ENCODE data around the gene SPOP.
"Not testable (repeated sequence)": the region's sequence is repeated elsewhere in the genome, so short reads cannot be mapped to it uniquely, and the experiment has no call there.

SPOP gene

DNA sequence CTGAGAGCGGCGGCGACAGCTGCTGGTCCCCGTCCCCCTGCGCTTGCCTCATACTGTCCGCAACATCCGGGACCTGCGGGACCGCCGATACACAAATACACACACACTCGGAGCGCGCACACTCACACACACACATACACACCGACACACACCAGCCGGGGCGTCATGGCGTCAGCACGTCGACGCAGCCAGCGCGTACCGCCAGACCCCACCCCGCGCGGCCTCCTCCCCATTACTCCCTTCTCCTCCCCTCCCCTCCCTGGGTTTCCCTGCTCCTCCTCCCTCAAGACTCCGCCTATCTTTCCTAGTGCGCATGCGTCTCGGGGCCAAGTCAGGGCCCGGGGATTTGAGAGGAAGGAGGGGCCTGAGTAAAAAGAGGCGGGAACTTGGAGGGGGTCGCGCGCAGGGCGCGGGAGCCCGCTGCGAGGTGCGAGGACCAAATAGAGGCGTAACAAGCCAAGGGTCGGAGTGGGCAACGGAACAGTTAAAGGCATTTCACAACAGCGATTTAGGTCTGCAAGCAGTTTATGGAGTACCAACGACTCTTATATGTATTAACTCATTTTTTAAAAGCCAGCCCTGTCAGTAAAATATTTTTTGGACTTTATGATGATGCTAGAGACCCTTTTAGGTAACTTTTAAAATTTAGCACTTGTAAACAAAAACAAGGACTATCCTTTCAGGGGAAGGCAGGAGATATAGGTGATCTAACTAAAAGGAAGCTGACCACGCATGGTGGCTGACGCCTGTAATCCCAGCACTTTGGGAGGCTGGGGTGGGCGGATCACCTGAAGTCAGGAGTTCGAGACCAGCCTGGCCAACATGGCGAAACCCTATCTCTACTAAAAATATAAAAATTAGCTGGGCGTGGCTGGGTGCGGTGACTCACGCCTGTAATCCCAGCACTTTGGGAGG is at the start of gene SPOP:
SPOP (minus strand) TSS at position 165 of the 915 bp plus-strand sequence. CDS start 55,287 bp downstream, outside the sequence.
- DNase-seq (ENCODE audit: low read depth): peak; percentile 100

DNA sequence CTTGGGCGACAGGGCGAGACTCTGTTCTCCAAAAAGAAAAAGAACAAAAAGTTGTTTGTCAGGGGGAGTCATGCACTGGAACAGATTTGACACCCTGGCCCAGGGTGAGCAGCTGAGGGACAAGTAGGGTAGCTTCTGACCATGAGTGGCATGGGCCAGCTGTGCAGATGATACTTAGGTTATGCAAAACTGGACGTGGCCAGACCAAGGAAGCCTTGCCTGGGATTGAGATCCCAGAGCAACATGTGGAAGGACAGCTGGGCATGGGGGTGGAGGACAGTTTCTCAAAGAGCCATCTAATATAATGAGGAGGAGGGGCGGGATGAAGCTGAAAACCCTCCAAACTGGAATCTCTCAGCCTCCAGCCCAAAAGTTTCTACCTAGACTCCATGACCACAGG is 49.5 kb upstream of the SPOP start:
- DNase-seq (ENCODE audit: low read depth): no peak

DNA sequence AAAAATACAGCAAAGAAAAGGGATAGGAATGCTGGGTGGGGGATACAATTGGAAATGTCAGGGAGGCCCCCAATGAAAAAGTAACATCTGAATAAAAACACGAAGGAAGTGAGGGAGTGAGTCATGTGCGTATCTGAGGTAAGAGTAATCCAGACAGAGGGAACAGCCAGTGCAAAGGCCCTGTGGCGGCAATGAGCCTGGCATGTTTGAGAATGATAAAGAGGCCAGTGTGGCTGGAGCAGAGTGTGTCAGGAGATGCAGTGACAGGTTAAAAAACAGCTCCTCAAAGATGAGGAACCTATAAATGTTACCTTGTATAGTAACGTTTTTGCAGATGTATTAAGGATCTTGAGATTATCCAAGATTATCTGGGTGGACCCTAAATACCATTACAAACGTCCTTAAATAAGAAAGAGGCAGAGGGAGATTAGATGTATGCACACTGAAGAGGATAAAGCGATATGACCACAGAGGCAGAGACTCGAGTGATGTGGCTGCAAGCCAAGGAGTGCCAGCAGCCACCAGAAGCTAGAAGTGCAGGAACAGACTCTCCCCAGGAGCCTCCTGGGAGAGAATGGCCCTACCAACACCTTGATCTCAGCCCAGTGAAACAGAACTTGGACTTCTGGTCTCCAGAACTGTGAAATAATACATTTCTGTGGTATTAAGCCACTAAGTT is 47.7 kb upstream of the SPOP start:
- no peak for DNase-seq (ENCODE audit: low read depth)

DNA sequence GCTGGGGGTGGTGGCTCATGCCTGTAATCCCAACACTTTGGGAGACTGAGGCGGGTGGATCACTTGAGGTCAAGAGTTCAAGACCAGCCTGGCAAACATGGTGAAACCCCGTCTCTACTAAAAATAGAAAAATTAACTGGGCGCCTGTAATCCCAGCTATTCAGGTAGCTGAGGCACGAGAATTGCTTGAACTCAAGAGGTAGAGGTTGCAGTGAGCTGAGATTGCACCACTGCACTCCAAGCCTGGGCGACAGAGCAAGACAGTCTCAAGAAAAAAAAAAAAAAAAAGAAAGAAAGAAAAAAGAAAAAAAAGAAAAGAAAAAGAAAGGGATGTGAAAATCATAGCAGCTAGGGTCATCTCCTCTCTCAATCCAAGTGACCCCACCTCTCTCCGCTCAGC is 46.7 kb upstream of the SPOP start:
- not testable (repeated sequence) for DNase-seq (ENCODE audit: low read depth)

DNA sequence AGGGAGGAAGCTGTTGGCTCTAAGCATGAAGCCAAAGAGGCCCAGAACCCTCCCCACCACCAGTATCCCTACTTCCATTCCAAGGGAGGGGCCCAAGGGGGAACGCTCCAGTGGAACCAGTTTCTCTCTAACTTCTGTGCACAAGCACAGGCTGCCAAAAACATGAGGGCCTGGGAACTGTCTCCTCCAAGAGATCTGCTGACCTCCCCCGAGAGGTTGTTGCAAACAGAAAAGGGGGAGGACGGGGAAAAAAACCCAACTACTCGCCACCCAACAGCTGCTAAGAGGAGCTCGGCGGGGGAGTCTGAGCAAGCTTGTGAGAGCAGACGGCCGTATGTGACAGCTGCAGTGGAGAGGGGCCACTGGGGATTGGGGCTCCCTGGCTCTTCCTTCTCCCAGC is 45.5 kb upstream of the SPOP start:
- no peak for DNase-seq (ENCODE audit: low read depth)

DNA sequence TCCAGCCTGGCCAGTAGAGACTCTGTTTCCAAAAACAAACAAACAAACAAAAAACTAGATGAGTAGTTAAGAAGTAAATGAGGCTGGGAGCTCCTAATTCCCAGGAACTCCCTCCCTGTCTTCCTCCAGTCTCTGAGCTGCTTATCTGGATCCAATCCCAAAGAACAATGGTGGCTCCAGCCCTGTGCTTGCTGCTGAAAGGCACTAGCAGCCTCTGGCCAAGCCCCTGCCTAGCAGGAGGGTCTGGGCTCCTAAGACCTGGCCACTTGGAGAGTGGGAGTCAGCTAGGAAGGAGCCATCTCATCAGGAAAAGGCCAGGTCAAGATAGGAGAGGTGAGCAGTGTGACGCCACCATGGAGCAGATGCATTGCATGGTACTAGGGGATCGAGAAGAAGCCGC is 44.2 kb upstream of the SPOP start:
- DNase-seq (ENCODE audit: low read depth): no peak

DNA sequence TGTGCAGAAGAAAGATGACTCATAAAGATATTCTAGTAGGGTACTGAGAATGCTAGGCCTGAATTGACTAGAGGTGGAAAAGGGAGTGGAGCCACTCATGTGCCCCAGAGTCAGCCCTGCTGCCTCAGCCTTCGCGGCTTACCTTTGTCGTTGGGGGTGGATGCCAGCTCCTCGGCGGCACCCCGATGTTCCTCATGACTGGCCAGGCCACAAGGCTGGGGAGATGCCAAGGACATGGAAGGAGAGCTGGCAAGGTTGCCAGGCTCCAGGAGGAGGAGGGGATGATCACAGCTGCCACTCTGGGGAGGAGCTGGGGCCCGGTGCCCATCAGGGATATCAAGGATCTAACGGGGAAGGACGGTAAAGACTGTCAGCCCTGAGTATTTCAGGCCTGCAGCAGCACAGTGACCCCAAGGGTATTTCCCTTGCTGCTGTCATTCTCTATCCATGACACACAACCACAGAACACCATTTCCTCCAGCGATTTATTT is 39.5 kb upstream of the SPOP start:
- no peak for DNase-seq (ENCODE audit: low read depth)

DNA sequence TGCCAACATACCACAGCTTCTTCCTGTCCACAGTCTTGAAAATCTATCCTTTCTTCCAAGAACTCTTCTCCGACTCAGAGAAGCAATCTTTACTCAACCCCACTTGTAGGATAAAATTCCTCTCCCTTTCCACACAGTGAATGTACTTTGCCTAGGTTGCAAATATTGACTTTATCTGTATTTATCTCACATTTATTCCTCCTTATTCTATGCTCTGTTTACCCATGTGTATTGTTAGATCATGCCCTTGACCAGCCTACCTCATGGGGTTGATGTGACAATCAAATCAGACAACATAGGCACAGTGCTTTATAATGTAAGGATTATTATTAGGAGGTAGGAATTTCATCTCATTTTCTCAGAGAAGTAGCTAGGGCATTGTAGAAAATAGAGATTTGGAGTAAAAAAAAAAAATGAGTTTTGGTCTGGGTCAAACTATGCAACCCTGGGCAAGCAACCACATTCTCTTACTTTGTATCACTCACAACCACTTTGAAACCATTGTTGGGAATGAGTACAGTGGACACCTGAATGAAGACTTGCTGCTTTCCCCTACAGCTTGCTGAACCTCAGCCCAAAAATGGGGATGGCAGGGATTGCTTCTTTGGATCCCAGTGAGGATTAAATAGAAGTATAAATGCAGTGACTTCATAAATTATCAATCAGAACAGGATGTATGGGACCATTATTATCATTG is 38.9 kb upstream of the SPOP start:
- no peak for DNase-seq (ENCODE audit: low read depth)

DNA sequence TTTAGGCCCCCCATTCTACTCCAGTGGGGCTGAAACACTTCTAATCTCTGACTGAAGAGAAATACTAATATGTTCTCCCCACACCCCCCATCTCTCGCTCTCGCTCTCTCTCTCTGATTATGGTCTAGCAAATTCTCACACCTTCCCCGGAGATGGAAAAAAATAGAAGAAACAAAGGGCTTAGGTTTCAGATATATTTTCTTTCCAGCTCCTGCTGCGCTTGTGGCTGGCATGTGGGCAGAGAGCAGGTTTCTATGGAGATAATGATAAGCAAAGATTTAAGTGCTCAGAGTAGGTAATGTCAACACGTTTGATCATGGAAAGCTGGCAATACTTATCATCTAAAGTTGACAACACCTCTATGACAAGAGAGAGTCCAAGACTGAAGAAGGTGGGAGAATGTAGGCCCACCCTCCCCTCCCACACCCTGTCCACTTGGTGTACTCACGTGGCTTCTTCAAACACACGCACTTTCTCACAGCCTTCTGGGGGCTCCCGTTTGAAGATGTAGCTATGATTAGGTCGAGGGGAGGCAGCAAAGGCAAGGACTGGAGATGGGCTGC is 37.9 kb upstream of the SPOP start:
- DNase-seq (ENCODE audit: low read depth): no peak

DNA sequence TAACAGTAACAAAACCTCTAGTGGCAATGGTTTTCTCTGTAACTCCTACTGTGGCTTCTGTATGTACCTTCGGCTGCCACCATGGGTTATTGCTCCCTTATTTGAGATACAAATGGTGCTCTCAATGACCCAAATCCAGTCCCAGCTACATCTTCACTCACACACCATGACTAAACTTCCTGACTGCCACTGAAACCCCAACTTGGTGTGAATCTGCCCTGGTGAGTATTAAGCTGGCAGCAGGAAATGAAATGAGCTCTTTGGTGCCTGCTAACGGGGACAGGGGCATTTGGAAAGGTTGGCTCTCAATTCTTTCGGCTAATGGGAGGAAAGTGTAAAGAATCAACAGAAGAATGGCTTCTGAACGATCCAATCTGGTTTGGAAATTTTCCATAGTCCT is 37.3 kb upstream of the SPOP start:
- DNase-seq (ENCODE audit: low read depth): no peak

DNA sequence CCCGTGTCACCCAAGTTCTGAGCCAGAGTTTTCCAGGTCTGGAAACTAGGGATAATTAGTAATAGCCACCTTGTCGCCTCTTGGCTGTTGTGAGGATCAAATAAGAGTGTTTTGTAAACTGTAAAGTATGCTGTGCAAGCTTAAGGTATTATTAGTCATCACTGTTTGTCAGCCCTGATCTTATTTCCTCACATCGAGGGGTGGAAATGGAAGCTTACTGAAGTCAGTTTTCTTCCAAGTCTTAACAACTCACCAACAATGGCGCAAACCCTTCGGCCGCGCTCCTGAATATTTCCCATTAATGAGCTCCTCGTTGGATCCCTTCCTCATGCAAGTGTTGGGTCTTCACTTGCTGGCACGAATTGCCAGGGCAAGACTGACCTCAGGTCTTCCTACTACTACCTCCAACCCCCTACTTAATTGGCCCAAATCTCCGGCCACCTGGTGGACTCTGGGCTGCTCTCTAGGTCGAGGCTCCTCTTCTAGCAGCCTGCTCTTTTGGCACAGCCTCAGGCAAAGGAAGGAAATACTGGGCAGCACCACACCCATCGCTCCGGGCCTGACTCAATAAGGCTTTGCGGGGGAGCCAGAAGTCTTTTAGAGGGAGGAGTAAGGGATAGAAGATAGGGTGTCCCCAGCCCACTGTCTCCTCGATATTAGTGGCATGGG is 30.8 kb upstream of the SPOP start:
- DNase-seq (ENCODE audit: low read depth): no peak

DNA sequence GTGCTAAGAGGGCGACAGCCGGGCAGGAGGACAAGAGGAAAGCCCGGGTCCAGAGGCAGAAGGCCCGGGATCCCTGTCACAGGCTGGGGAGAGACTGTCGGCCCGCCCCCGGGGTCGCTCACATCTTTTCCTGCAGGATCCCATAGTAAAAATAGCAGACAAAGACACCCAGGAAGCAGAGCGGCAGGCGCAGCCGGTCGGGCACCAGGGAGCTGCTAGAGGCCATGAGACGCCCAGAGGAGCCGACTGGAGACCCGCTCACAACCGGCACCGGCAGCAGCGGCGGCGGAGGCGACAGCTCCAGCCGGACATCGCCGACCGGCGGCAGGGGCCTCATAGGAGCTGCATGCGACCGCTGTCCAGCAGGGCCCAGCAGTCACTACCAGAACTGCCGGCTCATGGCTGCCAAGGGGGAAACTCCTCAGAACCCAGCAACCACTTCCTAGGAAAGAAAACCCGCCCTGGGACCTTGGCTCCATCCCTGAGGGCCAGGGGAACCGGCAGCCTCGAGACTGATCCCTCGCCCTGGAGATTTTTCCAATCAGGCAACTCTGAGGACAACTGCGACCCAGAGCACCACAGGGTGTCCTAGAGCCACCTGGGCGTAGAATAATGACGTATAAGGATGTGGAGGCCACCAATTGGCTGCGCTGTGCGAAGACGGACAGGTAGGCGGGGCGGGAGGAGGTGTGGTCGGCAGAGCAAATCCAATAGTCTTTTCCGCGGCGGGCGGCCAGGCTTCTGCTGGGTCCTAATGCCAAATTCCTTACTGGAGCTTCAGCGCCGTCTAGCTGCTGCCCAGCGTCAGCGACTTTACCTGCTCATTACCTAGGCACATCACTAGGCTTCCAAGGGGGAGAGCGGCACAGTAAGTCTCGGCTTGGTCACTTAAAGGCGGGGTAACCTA is 30.0 kb upstream of the SPOP start, which contains the start of gene SLC35B1:
SLC35B1 (minus strand) TSS at position 357 of the 907 bp plus-strand sequence; CDS start at position 226, 131 bp downstream.
- peak; percentile 99 for DNase-seq (ENCODE audit: low read depth)

DNA sequence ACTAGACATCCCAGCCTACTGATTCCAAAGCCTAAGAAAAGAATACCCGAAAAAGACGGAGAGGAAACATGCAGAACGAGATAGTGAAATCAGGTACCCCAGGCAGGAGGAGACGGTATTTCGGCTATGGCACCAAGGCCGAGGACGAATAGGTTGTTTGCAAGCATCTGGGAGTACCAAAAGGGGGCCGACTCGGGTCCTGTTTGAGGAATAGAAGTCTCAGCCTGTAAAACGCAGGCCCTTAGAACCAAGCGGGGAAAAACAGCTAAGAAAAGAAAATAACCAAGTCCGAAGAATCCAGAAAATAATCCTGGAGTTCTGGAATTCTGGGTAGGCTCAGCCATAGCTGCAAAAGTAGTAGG is 29.3 kb upstream of the SPOP start:
- DNase-seq (ENCODE audit: low read depth): no peak

DNA sequence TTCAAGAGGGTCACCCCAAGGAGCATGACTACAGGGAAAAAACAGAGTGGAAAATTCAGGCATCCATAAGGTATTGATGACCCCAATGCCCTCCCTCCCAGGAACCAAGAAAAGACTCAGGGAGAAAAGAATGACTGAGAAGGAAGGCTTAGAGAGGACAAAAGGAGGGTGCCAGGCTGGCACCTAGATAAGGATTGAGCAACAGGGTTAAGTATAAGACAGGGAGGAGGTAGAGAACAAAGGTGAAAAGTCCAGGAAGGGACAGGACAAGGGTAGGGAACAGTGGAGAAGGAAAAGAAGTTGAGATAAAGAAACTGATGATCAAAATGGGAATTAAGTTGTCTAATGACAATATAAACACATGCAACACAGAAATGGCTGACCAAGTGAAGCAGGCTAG is 27.4 kb upstream of the SPOP start:
- DNase-seq (ENCODE audit: low read depth): no peak

DNA sequence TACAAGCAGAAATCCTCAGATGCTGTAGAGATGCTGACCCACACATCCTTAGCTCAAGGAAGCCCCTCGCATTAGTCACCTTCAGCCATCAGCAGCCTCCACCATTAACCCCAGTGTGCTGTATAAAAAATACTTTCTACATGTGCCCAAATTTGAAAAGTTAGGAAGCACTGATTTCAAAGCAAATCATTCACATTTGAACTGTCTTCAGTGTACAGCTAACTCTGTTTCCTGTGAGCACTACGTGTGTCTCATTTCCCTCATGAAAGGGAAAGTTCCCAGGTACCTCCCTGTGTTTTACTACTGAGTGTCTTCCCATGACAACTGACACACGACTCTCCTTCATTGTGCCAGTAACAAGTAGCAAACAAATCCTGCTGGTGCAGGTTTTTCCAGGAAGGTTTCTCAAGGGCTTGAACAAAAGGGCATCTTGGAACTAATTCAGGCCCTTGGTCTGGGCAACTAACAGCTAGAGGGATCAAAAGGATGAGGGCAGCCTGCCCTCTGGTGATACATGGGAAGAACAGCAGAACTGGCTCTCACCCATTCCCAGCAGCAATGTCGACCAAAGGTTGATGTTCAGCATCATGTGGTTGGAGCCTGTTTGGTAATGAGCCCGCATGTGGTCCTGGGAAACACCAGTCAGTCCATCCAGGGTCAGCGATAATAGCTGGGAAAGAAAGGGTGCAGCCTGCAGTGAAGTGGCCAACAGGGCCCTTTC is 25.8 kb upstream of the SPOP start:
- DNase-seq (ENCODE audit: low read depth): peak; percentile 54

DNA sequence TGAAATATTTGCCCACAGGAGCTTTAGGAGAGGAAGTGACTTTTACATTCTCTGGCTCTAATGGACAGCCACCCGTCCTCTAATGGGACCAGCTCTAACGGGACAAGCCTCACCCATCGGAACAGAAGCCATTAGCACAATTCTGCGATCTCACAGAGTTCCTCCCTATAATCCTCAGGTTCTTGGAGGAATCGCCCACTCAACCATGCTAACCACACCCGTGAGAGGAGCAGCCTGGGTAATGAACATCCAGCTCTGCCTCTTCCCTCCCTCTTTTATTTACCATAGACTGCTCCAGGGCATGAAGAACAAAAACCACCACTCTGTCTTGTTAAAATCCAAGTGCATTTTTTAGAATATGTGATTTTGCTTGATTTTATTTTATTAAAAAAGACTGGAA is 23.1 kb upstream of the SPOP start:
- DNase-seq (ENCODE audit: low read depth): no peak

DNA sequence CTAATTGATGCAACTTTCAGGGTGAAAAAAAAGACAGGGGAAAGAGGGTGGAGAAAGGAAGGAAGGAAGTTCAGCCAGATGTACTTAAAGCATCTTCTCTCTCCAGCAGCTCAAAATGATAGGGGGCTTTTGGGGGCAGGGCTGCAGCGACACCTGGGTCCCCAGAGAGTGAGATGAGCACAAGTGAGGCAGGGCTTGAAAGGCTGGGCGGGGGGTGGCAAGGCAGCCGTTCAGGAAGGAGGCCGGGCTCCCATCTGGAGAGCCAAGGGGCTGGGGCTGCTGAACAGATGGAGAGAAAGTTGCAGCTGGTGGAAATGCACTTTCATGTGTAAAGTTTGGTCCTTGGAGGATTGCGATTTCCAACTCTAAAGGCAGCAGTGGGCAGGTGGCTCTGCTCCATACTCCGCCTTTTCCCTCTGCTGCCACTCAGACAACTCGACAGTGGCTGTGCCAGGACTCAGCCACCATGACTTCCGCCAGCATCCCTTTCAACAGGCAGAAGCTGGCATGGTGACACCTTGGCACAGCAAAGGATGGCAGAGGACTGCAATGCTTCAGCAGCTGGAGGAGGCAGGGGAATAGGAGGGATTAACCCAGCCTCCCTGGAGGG is 22.2 kb upstream of the SPOP start:
- DNase-seq (ENCODE audit: low read depth): no peak

DNA sequence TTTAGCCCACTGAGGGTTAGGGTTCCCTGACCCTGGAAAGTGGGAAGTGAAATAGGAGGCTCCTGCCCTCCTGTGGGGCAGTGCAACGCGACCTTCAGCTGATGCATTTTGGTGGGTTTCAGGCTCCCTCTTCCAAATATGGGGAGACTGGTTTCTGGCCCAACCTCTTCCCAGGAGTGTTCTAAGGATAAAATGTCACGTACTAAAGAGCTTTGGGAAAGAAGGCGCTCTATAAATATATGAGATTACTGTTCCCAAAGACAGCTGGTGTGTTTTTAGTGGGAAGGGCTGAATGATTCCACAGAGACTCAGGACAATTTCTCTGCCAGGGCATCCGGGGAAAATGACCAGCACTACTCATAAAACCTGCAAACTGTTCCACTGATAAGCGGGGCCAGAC is 20.1 kb upstream of the SPOP start:
- DNase-seq (ENCODE audit: low read depth): no peak

DNA sequence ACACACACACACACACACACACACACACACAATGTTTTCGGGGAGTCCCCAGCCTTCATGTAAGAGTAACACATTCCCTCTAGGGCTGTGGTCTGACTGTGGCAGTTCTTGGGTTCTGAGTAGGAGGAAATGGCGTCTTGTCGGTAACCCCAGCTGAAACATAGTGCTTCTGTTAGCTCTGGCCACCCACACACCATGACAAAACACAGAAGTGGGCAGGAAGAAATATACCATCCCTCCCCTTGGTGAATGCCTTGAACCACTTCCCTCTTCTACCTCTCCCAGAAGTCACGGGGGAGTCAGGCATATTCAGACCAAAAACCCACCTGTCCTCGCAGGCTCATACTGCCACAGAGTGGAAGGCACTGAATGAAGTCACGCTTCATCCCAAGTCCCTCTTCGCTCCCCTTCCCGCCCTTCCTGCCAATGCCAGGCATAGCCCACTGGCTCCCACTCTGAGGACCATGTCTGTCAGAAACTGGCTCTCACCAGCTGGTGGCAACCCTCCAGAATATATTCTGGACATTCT is 18.4 kb upstream of the SPOP start:
- no peak for DNase-seq (ENCODE audit: low read depth)

Data from fibroblast of gingiva (primary cell).